Camera-type eye (tissue), 1 donor: ENCODE measurements around the gene FAM163B. TPM values are rescaled to one million over a fixed set of nuclear protein-coding genes. Genes with fewer than 3 reads are reported as not detected.

Experiments
- total RNA-seq: library from RNA; depleted of rRNA; stranded (reverse); fragments of >200 nt; gene quantifications from one replicate; pipeline ENCODE4 v1.2.3, GENCODE V29; 2014

The FAM163B gene
- total RNA-seq, result not detected

DNA sequence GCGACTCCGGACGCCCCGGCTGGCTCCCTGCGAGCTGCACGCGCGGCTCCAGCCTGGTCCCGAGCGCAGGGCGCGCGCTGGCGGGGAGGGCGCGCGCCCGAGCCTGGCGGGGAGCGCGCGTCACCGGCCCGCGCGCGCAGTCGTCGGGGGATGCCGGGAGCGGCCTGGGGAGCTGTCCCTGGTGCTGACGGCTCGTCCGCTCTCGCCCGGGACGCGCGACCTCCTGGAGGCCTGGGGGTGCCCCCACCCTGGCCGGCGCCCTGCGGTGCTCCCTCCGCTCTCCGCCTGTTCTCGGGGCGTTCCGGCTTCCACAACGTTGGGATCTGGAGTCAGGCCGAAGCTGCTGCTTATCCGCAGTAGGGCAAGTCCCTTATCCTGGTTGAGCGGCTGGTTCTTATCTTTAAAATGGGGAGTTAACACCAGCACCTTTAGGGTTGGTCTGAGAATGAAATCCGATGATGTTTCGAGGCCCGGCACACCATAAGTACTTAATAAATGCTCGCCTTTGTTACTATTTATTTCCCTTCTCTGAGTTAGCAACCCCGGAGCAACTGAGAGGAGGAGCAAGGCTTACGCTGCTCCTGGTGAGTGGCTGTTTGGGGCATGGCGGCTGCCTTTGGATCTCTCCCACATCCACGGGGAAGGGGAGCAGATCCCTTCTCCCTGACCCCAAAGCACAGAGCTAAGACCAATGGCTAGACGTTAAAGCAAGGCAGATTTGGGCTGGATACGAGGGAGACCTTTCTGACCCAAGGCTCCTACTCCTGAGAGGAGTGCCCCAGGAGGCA, at the start of gene FAM163B:
FAM163B (minus strand) TSS at position 79 of the 788 bp plus-strand sequence. CDS start 29,166 bp downstream, outside the sequence.

DNA sequence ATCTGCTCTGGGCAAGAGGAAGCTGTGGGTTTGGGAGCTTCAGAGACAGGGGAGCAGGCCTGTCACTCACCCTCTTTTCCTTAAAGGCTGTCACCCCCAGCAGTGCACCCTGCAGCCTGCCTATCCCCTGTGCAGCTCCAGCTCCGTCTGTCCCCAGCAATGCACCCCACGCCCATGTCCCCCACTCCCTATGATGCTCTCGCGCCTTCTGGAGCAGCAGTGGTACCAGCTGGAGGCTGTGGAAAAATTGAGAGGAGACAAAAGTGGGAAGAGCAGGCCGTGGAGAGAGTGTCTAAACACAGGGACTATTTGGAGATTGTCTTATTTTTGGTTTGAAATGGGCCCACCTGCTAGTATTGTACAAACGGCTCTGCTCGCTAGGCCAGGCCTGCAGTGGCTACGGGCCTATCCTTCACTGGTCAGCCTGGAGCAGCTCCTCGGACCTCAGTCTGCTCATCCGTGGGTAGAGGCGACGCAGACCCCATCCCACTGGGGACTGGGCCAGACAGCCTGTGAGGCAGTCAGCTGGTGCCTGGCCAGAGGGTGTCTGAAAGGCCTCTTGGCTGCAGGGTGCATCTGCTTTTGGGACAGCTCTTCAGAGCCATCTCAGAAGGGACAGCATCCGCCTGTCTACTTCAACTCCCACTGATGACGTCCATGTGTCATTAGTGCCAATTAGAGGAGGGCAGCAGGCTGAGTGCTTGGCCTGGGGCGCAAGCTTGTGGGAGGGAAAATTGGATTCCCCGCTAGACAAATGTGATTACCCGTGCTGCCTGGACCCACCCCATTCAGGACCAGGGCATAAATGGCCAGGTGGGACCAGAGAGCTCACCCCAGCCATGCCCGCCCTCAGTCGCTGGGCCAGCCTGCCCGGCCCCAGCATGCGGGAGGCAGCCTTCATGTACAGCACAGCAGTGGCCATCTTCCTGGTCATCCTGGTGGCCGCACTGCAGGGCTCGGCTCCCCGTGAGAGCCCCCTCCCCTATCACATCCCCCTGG, 26.6 kb upstream of the FAM163B start, which contains the start of gene DBH:
DBH (plus strand) TSS at position 831 of the 999 bp plus-strand sequence; CDS start at position 840, 9 bp downstream.

DNA sequence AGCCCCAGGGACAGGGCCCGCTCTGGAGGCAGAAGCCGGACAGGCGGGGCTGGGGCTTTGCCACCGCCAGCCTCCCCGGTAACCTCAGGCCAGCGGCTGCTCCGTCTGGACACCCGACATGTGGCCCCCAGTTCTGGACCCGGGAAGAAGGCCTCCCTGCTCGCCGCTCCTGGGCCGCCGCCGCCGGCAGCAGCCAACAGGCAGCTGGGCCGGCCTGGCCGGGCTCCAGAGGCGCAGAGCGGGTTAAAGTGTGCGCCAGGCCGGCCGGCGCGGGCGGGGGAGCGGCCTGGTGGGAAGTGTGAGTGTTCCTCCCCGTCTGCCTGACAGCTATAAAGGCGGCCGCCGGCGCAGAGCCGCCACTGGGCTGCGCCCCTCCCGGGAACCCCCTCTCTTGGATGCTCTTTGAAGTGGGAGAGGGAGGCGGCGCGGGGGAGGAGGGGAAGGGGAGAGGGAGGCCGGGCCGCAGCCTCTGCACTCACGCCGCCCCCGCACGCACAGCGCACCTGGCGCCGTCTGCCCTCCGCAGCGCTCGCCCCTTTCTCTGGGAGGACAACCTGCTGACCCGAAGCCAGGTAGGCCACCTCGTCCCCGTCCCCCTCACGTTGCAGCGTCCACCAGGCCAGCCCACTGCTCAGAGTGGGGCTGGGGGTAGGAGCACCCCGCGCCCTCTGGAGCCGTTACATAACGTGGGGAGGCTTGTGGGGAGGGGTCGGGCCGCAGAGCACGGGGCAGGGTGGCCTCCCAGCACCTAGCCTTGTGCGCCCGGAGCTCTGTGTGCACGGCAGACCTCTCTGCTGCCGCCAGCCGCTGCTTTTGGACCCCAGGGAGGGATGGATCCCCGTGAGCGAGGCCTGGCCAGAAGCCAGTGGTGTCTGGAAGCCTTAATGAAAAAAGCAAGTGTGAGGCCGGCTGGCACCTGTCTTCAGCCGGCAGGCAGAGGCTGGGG, 74.6 kb downstream of the FAM163B start, which contains the start of gene ADAMTSL2:
ADAMTSL2 (plus strand) TSS at position 359 of the 946 bp plus-strand sequence. CDS start 2,009 bp downstream, outside the sequence.

Other genes with a start within 250 kb of the FAM163B start
- gene SURF4, start 233.3 kb downstream of the FAM163B start, total RNA-seq, result 136 TPM
- 1.3 TPM for gene STKLD1, start 233.0 kb downstream of the FAM163B start, total RNA-seq
- 20.8 TPM for gene REXO4, start 191.4 kb downstream of the FAM163B start, total RNA-seq
- 5.1 TPM for gene ADAMTS13, start 187.0 kb downstream of the FAM163B start, total RNA-seq
- gene CACFD1, start 149.4 kb downstream of the FAM163B start, total RNA-seq, result 19.4 TPM
- gene SLC2A6, start 130.3 kb downstream of the FAM163B start, total RNA-seq, result 2.9 TPM
- 2.1 TPM for gene MYMK, start 84.4 kb downstream of the FAM163B start, total RNA-seq
- gene ADAMTSL2, start 74.7 kb downstream of the FAM163B start, total RNA-seq, result 4.3 TPM
- 0.11 TPM for gene DBH, start 27.0 kb upstream of the FAM163B start, total RNA-seq
- 18.9 TPM for gene SARDH, start 129.0 kb upstream of the FAM163B start, total RNA-seq